K562 (cell line): ENCODE data around the gene TTLL8. TPM values are rescaled to one million over a fixed set of nuclear protein-coding genes. Genes with fewer than 3 reads are reported as not detected.

ENCODE experiments used
- ATAC-seq: fragments of 200-7000 bp; cut with Tn5 transposase; 3 replicates; pipeline ENCODE4 v1.9.1; 2020; ENCODE audit warnings: moderate library complexity
- BruUV-seq: library from RNA; stranded (reverse); fragments of 400-500 nt; replicated peaks from 2 replicates; lab custom pipeline; 2021; lab: Mats Ljungman, UMichigan
- CTCF ChIA-PET: fragments of 300-600 bp; formaldehyde crosslinking; extraction: SDS; loops from one replicate; lab custom pipeline; 2021; ENCODE audit warnings: low intra/inter-chr PET ratio; lab: Yijun Ruan, JAX
- POLR2A ChIA-PET: fragments of 300-600, 350-650 bp; sonication (Branson Sonifier 250); formaldehyde crosslinking; extraction: SDS; loops from one replicate; lab custom pipeline; 2021; ENCODE audit warnings: antibody characterized with exemption, inconsistent platforms; lab: Yijun Ruan, JAX
- DNase-seq, 4 experiments: peaks; one replicate each; pipeline versions ENCODE4 v3.0.0 to v3.0.0-alpha.2; 2011 to 2018; ENCODE audit warnings: low spot score in 3 of 4, mixed read lengths in 3 of 4; ENCODE audit errors: extremely low read depth in 1 of 4
- FAIRE-seq: peaks from 2 replicates; lab custom pipeline; 2011; peaks lifted over from hg19 to GRCh38; lab: Jason Lieb, UNC
- H2AFZ ChIP-seq: 2 replicates; pipeline ENCODE4 v1.6.0; 2011; ENCODE audit warnings: low read depth, low read length, control low read depth, inconsistent platforms
- H3K27ac ChIP-seq: fragments of 200-600 bp; 3 replicates; pipeline ENCODE4 v1.8.0; 2011; ENCODE audit warnings: low read depth, mild to moderate bottlenecking, control low read depth, inconsistent platforms, low read length, moderate library complexity, mixed read lengths; ENCODE audit errors: extremely low read depth
- H3K27me3 ChIP-seq, 2 experiments: fragments of 300-600 bp in 1 of 2; 2 replicates in 1 of 2; 3 replicates in 1 of 2; pipeline versions ENCODE4 v1.6.0 to v1.8.0; 2011; ENCODE audit warnings: inconsistent platforms in 2 of 2, low read length in 2 of 2, mild to moderate bottlenecking in 1 of 2, mixed read lengths in 1 of 2, moderate library complexity in 1 of 2; ENCODE audit not compliant: control insufficient read depth in 2 of 2, insufficient read depth in 2 of 2
- H3K36me3 ChIP-seq: fragments of 300-600 bp; 3 replicates; pipeline ENCODE4 v1.8.0; 2011; ENCODE audit warnings: mild to moderate bottlenecking, low read length, inconsistent platforms; ENCODE audit not compliant: control insufficient read depth, insufficient read depth
- H3K4me1 ChIP-seq, 2 experiments: fragments of 200-600 bp in 1 of 2; replicated peaks in 1 of 2; 2 replicates in 1 of 2; 3 replicates in 1 of 2; pipeline versions ENCODE4 v1.5.1 to v1.8.0; 2011; ENCODE audit warnings: inconsistent platforms in 2 of 2, low read length in 2 of 2, mild to moderate bottlenecking in 1 of 2, mixed read lengths in 1 of 2, moderate library complexity in 1 of 2; ENCODE audit not compliant: control insufficient read depth in 2 of 2, insufficient read depth in 2 of 2
- H3K4me2 ChIP-seq: 2 replicates; pipeline ENCODE4 v1.6.1; 2011; ENCODE audit warnings: low read length, control low read depth, inconsistent platforms, mixed read lengths; ENCODE audit not compliant: insufficient read depth
- H3K4me3 ChIP-seq: fragments of 200-600 bp; sonication (generic), shearing (Covaris generic); 2 replicates; pipeline ENCODE4 v1.5.1; 2016; ENCODE audit warnings: control low read depth, inconsistent platforms
- H3K79me2 ChIP-seq: fragments of 200-600 bp; 3 replicates; pipeline ENCODE4 v1.8.0; 2011; ENCODE audit warnings: low read length, inconsistent platforms; ENCODE audit not compliant: control insufficient read depth, insufficient read depth
- H3K9ac ChIP-seq, 2 experiments: 2 replicates each; pipeline versions ENCODE4 v1.6.0 to v1.6.1; 2011; ENCODE audit warnings: low read depth in 2 of 2, low read length in 2 of 2, control low read depth in 1 of 2, inconsistent platforms in 1 of 2, mild to moderate bottlenecking in 1 of 2, mixed read lengths in 1 of 2; ENCODE audit not compliant: insufficient read depth in 1 of 2
- H3K9me1 ChIP-seq: one replicate; pipeline ENCODE4 v1.6.0; 2011; ENCODE audit warnings: inconsistent platforms, mild to moderate bottlenecking, low read length, moderate library complexity; ENCODE audit not compliant: control insufficient read depth, insufficient read depth
- H3K9me3 ChIP-seq: replicated peaks from 2 replicates; pipeline ENCODE4 v1.5.1; 2011; ENCODE audit warnings: low read depth, low read length, inconsistent platforms; ENCODE audit not compliant: control insufficient read depth, insufficient read depth
- H4K20me1 ChIP-seq: replicated peaks from 2 replicates; pipeline ENCODE4 v1.6.1; 2011; ENCODE audit warnings: low read length, inconsistent platforms, mixed read lengths; ENCODE audit not compliant: control insufficient read depth, insufficient read depth
- CREB1 ChIP-seq, 2 experiments: sonication (generic) in 1 of 2; formaldehyde crosslinking in 1 of 2; IDR thresholded peaks; 2 replicates each; pipeline versions ENCODE4 v1.6.1 to v1.8.0; 2012 to 2022; ENCODE audit warnings: inconsistent platforms in 1 of 2, mild to moderate bottlenecking in 1 of 2, missing genetic modification reagents in 1 of 2, moderate library complexity in 1 of 2
- EGR1 ChIP-seq: fragments of 450-650 bp; conservative IDR thresholded peaks from 2 replicates; pipeline ENCODE4 v1.6.1; 2017; ENCODE audit warnings: mild to moderate bottlenecking
- ETV1 ChIP-seq: fragments of 450-650 bp; conservative IDR thresholded peaks from 2 replicates; pipeline ENCODE4 v1.6.1; 2016; ENCODE audit warnings: missing genetic modification characterization, control low read depth, low read depth, missing compliant biosample characterization
- FOXJ2 ChIP-seq: fragments of 200-800 bp; sonication (Bioruptor generic); IDR thresholded peaks from 2 replicates; pipeline ENCODE4 v1.6.1; 2016; ENCODE audit warnings: missing genetic modification characterization, missing compliant biosample characterization
- GABPB2 ChIP-seq: fragments of 250-450 bp; sonication (Bioruptor Pico); conservative IDR thresholded peaks from 2 replicates; pipeline ENCODE4 v1.5.1; 2021; ENCODE audit warnings: mild to moderate bottlenecking
- MCM2 ChIP-seq: fragments of 450-650 bp; IDR thresholded peaks from 2 replicates; pipeline ENCODE4 v1.6.1; 2017; ENCODE audit warnings: low read depth, mild to moderate bottlenecking
- NFE2 ChIP-seq: IDR thresholded peaks from 2 replicates; pipeline ENCODE4 v1.6.1; 2014; ENCODE audit warnings: antibody characterized with exemption, low read depth
- RFX1 ChIP-seq: fragments of 450-650 bp; IDR thresholded peaks from 2 replicates; pipeline ENCODE4 v1.6.1; 2016; ENCODE audit warnings: mild to moderate bottlenecking, moderate library complexity
- ZNF436 ChIP-seq: fragments of 250-450, 450-650 bp; sonication (Bioruptor Pico); formaldehyde crosslinking; IDR thresholded peaks from 2 replicates; pipeline ENCODE4 v1.7.0; 2020; ENCODE audit warnings: mild to moderate bottlenecking
- ZNF584 ChIP-seq: fragments of 200-800 bp; sonication (Bioruptor generic); IDR thresholded peaks from 2 replicates; pipeline ENCODE4 v1.6.1; 2016; ENCODE audit warnings: low read depth, mild to moderate bottlenecking, missing genetic modification characterization, missing compliant biosample characterization
- WGBS: fragments of 100-300 bp; shearing (Covaris generic); methylation state at CpG from one replicate; pipeline ENCODE4 v1.1.6; 2016; ENCODE audit warnings: low coverage, mixed read lengths; ENCODE audit not compliant: insufficient coverage; ENCODE audit errors: missing lambda C conversion rate; 5-methylcytosine and 5-hydroxymethylcytosine counted together
- in situ Hi-C: fragments of 300-500 bp; cut with MboI; formaldehyde crosslinking; loops from 4 replicates; pipeline ENCODE4 v1.15.0; 2018; ENCODE audit warnings: inconsistent platforms, mixed read lengths
- intact Hi-C: fragments of 100-400 bp; cut with micrococcal nuclease; formaldehyde crosslinking; loops from 2 replicates; pipeline ENCODE4 v1.14.2; 2022
- polyA plus RNA-seq, 8 experiments: library from polyadenylated mRNA; depleted of rRNA in 4 of 8; stranded (reverse) in 5 of 8; unstranded in 3 of 8; fragments of >200 nt; fragmentation: Nextera tagmentation in 2 of 8; fragmentation: Illumina TruSeq in 1 of 8; extraction: Ambion mirVana in 2 of 8; extraction: Trizol in 1 of 8; gene quantifications; 2 replicates each; pipeline versions ENCODE4 v1.2.1 to v1.2.3, GENCODE V29; 2011 to 2014; ENCODE audit warnings: inconsistent platforms in 1 of 8, missing spikeins in 1 of 8
- total RNA-seq, 7 experiments: library from RNA; depleted of rRNA in 6 of 7; stranded (reverse); fragments of >200 nt in 6 of 7; fragmentation: Illumina TruSeq in 2 of 7; extraction: Trizol in 2 of 7; gene quantifications; 2 replicates each; pipeline versions ENCODE4 v1.2.1 to v1.2.3, GENCODE V29; 2011 to 2021; ENCODE audit warnings: low replicate concordance in 1 of 7

TTLL8 gene
- total and polyA plus RNA-seq, 9 of the 15 experiments (the other 6 are each of a cell fraction or from before 2014, with no cell fraction given) = not detected

GRCh38 chr22:49971232-49972162 lies 86.6 kb downstream of the TTLL8 start (continued):
- no peak for TF ChIP-seq ZNF584
- peak; percentile 94 for TF ChIP-seq EGR1
- TF ChIP-seq CREB1 (IDR thresholded peaks at IDR 0.05) = no peak
- TF ChIP-seq CREB1 (CRISPR knock-in tag; IDR thresholded peaks at IDR 0.05) = 0 out of 2 replicates have a peak, but pooled peaks have one; percentile 37

DNA sequence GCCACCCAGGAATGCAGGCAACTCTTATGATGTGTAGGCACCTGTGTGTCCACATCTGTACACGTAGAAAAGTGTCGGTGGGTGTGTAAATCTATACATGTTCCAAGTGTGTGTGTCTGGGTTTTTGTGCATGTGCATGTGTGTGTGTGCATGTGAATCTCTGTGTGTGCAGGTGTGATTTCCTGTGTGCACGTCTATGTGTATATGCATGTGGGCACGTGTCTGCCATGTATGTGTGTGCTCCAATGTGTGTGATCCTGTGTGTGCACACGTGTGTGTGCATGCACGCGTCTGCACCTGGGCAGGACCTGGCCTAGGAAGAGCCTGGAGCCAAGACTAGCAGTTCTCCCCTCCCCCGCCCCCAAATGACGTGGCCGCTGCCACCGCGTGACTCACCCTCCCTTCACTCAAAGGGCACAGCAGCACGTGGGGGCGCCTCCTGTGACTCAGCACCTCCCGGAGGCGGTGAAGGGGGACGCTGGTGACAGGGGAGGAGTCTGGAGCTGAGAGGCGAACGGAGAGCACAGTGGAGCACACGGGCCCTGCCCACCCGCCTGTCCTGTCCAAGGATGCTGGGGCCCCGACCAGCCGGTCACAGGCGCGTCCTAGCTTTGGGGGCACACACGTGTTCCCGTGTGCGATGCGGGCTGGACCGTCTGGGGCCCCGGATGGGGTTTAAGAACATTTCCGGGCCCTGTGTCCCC lies 87.4 kb downstream of the TTLL8 start:
- intact Hi-C loops = loop anchor here (5.0 kb wide), 1 partner anchor 38 kb away; no protein-coding TSS in a partner anchor
- Histone ChIP-seq H3K27ac (peak overlapping the region; percentile 90), H3K9me3 (no peaks in the 10 kb centered on the region), H3K27me3 (no peaks in the 10 kb centered on the region; a peak in 1 of 5 replicates), H3K4me2 (peak overlapping the region; percentile 70), H3K4me3 (peak overlapping the region; percentile 40), H3K4me1 (peaks cover 25 to 83% of the 10 kb centered on the region in 2 experiments), H3K9me1 (peaks cover 4% of the 10 kb centered on the region), H3K9ac (peak overlapping the region; percentile 77 to 94; a peak in 3 of 4 replicates), H4K20me1 (no peaks in the 10 kb centered on the region), H2AFZ (peak overlapping the region; percentile 70), H3K36me3 (no peaks in the 10 kb centered on the region), H3K79me2 (peaks cover 5% of the 10 kb centered on the region; the same call in 2 of the 3 replicates)
- POLR2A ChIA-PET = interaction anchor here (1.2 to 2.0 kb wide), 3 partner anchors 9 to 12 kb away, joined by 4 to 9 read pairs (median 5); no protein-coding TSS in a partner anchor
- 4% methylated on average over 18 of the region's 32 CpGs for WGBS
- no TSS peak for BruUV-seq
- in situ Hi-C loops = no loop called here
- CTCF ChIA-PET = no interaction called here
- DNase-seq (peak; percentile 80 to 96 (median 84)), ATAC-seq (peak; percentile 92), FAIRE-seq (no peak)
- TF ChIP-seq ZNF436 (CRISPR knock-in tag) = no peak
- TF ChIP-seq MCM2 = no peak
- peak; percentile 74; the same call in 1 of the 2 replicates for TF ChIP-seq FOXJ2 (tag)
- peak; percentile 98 for TF ChIP-seq NFE2
- no peak for TF ChIP-seq RFX1
- TF ChIP-seq GABPB2 (CRISPR knock-in tag) = no peak
- TF ChIP-seq ETV1 = peak; percentile 48; the same call in 1 of the 2 replicates
